ENCODE results near the gene CHMP2A.

CHMP2A gene

DNA sequence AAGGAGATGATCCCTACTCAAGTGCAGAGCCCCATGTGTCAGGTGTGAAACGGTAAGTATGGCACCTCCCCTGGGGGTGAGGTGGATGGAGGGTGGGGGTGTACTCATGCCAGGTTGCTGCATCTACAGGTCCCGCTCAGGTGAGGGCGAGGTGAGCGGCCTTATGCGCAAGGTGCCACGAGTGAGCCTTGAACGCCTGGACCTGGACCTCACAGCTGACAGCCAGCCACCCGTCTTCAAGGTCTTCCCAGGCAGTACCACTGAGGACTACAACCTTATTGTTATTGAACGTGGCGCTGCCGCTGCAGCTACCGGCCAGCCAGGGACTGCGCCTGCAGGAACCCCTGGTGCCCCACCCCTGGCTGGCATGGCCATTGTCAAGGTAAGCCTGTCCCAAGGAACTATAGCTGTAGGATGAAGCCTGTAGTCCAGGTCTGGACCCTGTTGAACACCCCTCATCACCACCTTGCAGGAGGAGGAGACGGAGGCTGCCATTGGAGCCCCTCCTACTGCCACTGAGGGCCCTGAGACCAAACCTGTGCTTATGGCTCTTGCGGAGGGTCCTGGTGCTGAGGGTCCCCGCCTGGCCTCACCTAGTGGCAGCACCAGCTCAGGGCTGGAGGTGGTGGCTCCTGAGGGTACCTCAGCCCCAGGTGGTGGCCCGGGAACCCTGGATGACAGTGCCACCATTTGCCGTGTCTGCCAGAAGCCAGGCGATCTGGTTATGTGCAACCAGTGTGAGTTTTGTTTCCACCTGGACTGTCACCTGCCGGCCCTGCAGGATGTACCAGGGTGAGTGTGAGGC, 5.8 kb downstream of the CHMP2A start:
- peak overlapping the region; percentile 77 for H3K23ac ChIP-seq (ENCODE audit: low read depth, low read length, poor library complexity)
- H3K14ac ChIP-seq (ENCODE audit: low read length) = no peak overlapping the region
- no peak overlapping the region for H2AK5ac ChIP-seq (ENCODE audit: low read depth, low read length)
- no peaks in the 10 kb centered on the region for H3K27me3 ChIP-seq (ENCODE audit: control insufficient read depth in 3 of 3, insufficient read depth in 3 of 3, low read depth in 1 of 3, low read length in 3 of 3)
- peak overlapping the region in 1 of 2 donors; percentile 20 for H3K4me3 ChIP-seq (ENCODE audit: low read length in 2 of 2)
- no peak overlapping the region for H3K4me2 ChIP-seq (ENCODE audit: insufficient read depth, low read length, poor library complexity, severe bottlenecking)
- no peak overlapping the region for H3K27ac ChIP-seq (replicated peaks; ENCODE audit: low read length)
- no peak overlapping the region for H2BK5ac ChIP-seq (ENCODE audit: low read length)
- H2BK15ac ChIP-seq (ENCODE audit: low read length) = no peak overlapping the region
- no peak overlapping the region for H2BK120ac ChIP-seq (ENCODE audit: low read depth, low read length)
- H2AFZ ChIP-seq (ENCODE audit: low read length) = no peak overlapping the region
- peaks cover 15 to 23% of the 10 kb centered on the region in 2 donors for H3K4me1 ChIP-seq (ENCODE audit: control insufficient read depth in 2 of 2, insufficient read depth in 1 of 2, low read depth in 1 of 2, low read length in 2 of 2)
- no peak overlapping the region for H3K9ac ChIP-seq (ENCODE audit: low read depth, low read length, poor library complexity)
- no peak overlapping the region for H4K91ac ChIP-seq (ENCODE audit: low read depth, low read length, poor library complexity)
- peaks cover 72 to 86% of the 10 kb centered on the region in 2 donors for H3K36me3 ChIP-seq (replicated peaks in 1 of 2; ENCODE audit: control insufficient read depth in 2 of 2, insufficient read depth in 2 of 2, low read length in 2 of 2)
- no peak overlapping the region for H4K8ac ChIP-seq (ENCODE audit: low read depth, low read length)
- H3K4ac ChIP-seq (ENCODE audit: low read length) = no peak overlapping the region
- H3K79me1 ChIP-seq (ENCODE audit: low read depth, low read length) = peaks cover 26% of the 10 kb centered on the region
- DNase-seq (ENCODE audit: low spot score) = no peak
- WGBS, 2 donors (ENCODE audit: extremely low coverage in 2 of 2, insufficient read length in 2 of 2, insufficient replicate concordance in 1 of 2) = no CpG with 5 or more reads among the region's 20 CpGs
- H2BK12ac ChIP-seq (ENCODE audit: low read length) = no peak overlapping the region
- H3K9me3 ChIP-seq (replicated peaks in 1 of 2; ENCODE audit: control insufficient read depth in 2 of 2, insufficient read depth in 1 of 2, low read depth in 1 of 2, low read length in 2 of 2) = peaks cover 0 to 2% of the 10 kb centered on the region in 2 donors
- H3K18ac ChIP-seq (ENCODE audit: low read length) = no peak overlapping the region

DNA sequence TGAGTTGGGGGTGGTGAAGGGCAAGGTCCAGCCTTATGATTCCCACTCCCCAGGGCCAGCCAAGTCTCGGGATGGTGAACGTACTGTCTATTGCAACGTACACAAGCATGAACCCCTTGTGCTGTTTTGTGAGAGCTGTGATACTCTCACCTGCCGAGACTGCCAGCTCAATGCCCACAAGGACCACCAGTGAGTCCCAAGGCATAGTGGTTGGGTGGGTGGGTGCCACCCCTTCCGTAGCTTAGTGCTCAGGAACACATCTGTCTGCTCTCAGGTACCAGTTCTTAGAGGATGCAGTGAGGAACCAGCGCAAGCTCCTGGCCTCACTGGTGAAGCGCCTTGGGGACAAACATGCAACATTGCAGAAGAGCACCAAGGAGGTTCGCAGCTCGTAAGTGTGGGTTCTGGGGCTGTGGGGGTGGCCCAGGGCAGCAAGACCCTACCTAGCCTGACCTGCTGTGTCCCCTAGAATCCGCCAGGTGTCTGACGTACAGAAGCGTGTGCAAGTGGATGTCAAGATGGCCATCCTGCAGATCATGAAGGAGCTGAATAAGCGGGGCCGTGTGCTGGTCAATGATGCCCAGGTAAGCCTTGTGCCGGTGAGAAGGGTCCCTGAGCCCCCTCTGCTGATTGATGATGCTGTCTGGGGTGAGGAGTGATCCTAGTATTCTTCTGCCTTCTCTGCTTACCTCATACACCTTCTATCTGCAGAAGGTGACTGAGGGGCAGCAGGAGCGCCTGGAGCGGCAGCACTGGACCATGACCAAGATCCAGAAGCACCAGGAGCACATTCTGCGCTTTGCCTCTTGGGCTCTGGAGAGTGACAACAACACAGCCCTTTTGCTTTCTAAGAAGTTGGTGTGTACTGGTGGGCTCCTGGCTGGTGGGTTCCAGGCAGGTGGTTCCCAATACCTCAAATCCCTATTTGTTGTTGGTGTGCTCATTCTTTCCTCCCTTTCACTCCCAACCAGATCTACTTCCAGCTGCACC, 7.3 kb downstream of the CHMP2A start:
- H2BK5ac ChIP-seq (ENCODE audit: low read length) = no peak overlapping the region
- no peak overlapping the region for H3K23ac ChIP-seq (ENCODE audit: low read depth, low read length, poor library complexity)
- peaks cover 0 to 2% (median 0%) of the 10 kb centered on the region in 3 experiments for H3K27me3 ChIP-seq (ENCODE audit: control insufficient read depth in 3 of 3, insufficient read depth in 3 of 3, low read depth in 1 of 3, low read length in 3 of 3)
- DNase-seq (ENCODE audit: low spot score) = no peak
- peak overlapping the region; percentile 39 for H3K9ac ChIP-seq (ENCODE audit: low read depth, low read length, poor library complexity)
- H3K36me3 ChIP-seq (replicated peaks in 1 of 2; ENCODE audit: control insufficient read depth in 2 of 2, insufficient read depth in 2 of 2, low read length in 2 of 2) = peaks cover 69 to 77% of the 10 kb centered on the region in 2 donors
- H2BK12ac ChIP-seq (ENCODE audit: low read length) = no peak overlapping the region
- no peak overlapping the region for H3K27ac ChIP-seq (replicated peaks; ENCODE audit: low read length)
- H3K18ac ChIP-seq (ENCODE audit: low read length) = no peak overlapping the region
- no peak overlapping the region for H3K4ac ChIP-seq (ENCODE audit: low read length)
- no peak overlapping the region for H2BK120ac ChIP-seq (ENCODE audit: low read depth, low read length)
- no peak overlapping the region for H3K4me3 ChIP-seq (ENCODE audit: low read length in 2 of 2)
- H3K9me3 ChIP-seq (replicated peaks in 1 of 2; ENCODE audit: control insufficient read depth in 2 of 2, insufficient read depth in 1 of 2, low read depth in 1 of 2, low read length in 2 of 2) = peaks cover 0 to 2% of the 10 kb centered on the region in 2 donors
- H2AK5ac ChIP-seq (ENCODE audit: low read depth, low read length) = no peak overlapping the region
- no peak overlapping the region for H4K91ac ChIP-seq (ENCODE audit: low read depth, low read length, poor library complexity)
- peaks cover 26% of the 10 kb centered on the region for H3K79me1 ChIP-seq (ENCODE audit: low read depth, low read length)
- no peak overlapping the region for H2BK15ac ChIP-seq (ENCODE audit: low read length)
- no peak overlapping the region for H4K8ac ChIP-seq (ENCODE audit: low read depth, low read length)
- no CpG with 5 or more reads among the region's 18 CpGs for WGBS, 2 donors (ENCODE audit: extremely low coverage in 2 of 2, insufficient read length in 2 of 2, insufficient replicate concordance in 1 of 2)
- H3K4me2 ChIP-seq (ENCODE audit: insufficient read depth, low read length, poor library complexity, severe bottlenecking) = peak overlapping the region; percentile 12
- no peak overlapping the region for H3K14ac ChIP-seq (ENCODE audit: low read length)
- H2AFZ ChIP-seq (ENCODE audit: low read length) = no peak overlapping the region
- peaks cover 15 to 16% of the 10 kb centered on the region in 2 donors for H3K4me1 ChIP-seq (ENCODE audit: control insufficient read depth in 2 of 2, insufficient read depth in 1 of 2, low read depth in 1 of 2, low read length in 2 of 2)

DNA sequence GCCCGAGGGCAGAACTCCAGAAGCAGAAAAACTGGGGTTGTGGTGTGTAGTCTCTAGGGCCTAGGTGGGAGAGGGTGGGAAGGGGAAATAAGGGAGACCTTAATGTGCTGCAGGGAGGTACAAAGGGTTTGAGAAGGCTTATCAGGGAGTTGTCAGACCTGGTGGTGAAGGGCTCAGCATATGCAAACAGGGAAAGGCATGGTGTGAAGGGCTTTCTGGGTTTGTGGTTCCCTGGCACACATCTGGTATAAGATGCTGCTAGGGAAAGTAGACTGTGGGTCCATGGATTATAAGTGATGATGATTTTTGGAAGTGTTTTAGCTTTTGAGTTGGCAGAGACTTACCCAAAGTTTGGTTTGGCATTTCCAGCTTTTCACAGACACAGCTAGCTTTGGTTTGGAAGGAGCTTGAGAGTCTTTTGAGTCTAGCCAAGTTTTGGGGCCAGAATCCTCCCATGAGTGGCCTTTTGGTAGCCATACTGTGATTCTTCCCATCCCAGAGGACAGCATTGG, 8.8 kb downstream of the CHMP2A start:
- Histone ChIP-seq H2BK15ac (ENCODE audit: low read length) (no peak overlapping the region), H3K14ac (ENCODE audit: low read length) (no peak overlapping the region), H3K4me1 (ENCODE audit: control insufficient read depth in 2 of 2, insufficient read depth in 1 of 2, low read depth in 1 of 2, low read length in 2 of 2) (peaks cover 15 to 16% of the 10 kb centered on the region in 2 donors), H3K9ac (ENCODE audit: low read depth, low read length, poor library complexity) (peak overlapping the region; percentile 92), H4K91ac (ENCODE audit: low read depth, low read length, poor library complexity) (no peak overlapping the region), H3K23ac (ENCODE audit: low read depth, low read length, poor library complexity) (no peak overlapping the region), H3K27ac (replicated peaks; ENCODE audit: low read length) (no peak overlapping the region), H3K4me2 (ENCODE audit: insufficient read depth, low read length, poor library complexity, severe bottlenecking) (peak overlapping the region; percentile 96), H3K79me1 (ENCODE audit: low read depth, low read length) (peaks cover 26% of the 10 kb centered on the region), H3K36me3 (replicated peaks in 1 of 2; ENCODE audit: control insufficient read depth in 2 of 2, insufficient read depth in 2 of 2, low read length in 2 of 2) (peaks cover 57 to 62% of the 10 kb centered on the region in 2 donors), H3K18ac (ENCODE audit: low read length) (no peak overlapping the region), H2BK12ac (ENCODE audit: low read length) (no peak overlapping the region), H3K4ac (ENCODE audit: low read length) (no peak overlapping the region), H3K27me3 (ENCODE audit: control insufficient read depth in 3 of 3, insufficient read depth in 3 of 3, low read depth in 1 of 3, low read length in 3 of 3) (peaks cover 0 to 11% (median 0%) of the 10 kb centered on the region in 3 experiments), H2BK120ac (ENCODE audit: low read depth, low read length) (no peak overlapping the region), H2BK5ac (ENCODE audit: low read length) (no peak overlapping the region), H4K8ac (ENCODE audit: low read depth, low read length) (no peak overlapping the region), H2AK5ac (ENCODE audit: low read depth, low read length) (no peak overlapping the region), H2AFZ (ENCODE audit: low read length) (no peak overlapping the region), H3K4me3 (ENCODE audit: low read length in 2 of 2) (peak overlapping the region; percentile 75 to 99), H3K9me3 (replicated peaks in 1 of 2; ENCODE audit: control insufficient read depth in 2 of 2, insufficient read depth in 1 of 2, low read depth in 1 of 2, low read length in 2 of 2) (peaks cover 0 to 2% of the 10 kb centered on the region in 2 donors)
- no peak for DNase-seq (ENCODE audit: low spot score)
- WGBS, 2 donors (ENCODE audit: extremely low coverage in 2 of 2, insufficient read length in 2 of 2, insufficient replicate concordance in 1 of 2) = no CpG with 5 or more reads among the region's 1 CpG
